ENCODE measurements around the gene IFT122. TPM values are rescaled to one million over a fixed set of nuclear protein-coding genes. Genes with fewer than 3 reads are reported as not detected.

Gene IFT122
- polyA plus RNA-seq, 1 experiment: 27.8 TPM

DNA sequence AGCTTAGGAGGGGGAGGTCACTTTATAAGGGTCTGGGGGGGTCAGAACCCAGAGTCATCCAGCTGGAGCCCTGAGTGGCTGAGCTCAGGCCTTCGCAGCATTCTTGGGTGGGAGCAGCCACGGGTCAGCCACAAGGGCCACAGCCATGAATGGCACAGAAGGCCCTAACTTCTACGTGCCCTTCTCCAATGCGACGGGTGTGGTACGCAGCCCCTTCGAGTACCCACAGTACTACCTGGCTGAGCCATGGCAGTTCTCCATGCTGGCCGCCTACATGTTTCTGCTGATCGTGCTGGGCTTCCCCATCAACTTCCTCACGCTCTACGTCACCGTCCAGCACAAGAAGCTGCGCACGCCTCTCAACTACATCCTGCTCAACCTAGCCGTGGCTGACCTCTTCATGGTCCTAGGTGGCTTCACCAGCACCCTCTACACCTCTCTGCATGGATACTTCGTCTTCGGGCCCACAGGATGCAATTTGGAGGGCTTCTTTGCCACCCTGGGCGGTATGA, 88.6 kb downstream of the IFT122 start, which contains the start of gene RHO:
TSS of gene RHO (plus strand) at position 51 of the 512 bp plus-strand sequence. CDS start at position 146, 95 bp downstream.
- Histone ChIP-seq H3K36me3 (ENCODE audit: control insufficient read depth, insufficient read depth, low read length) (no peaks in the 10 kb centered on the region), H3K27me3 (ENCODE audit: control insufficient read depth, insufficient read depth, low read length) (no peaks in the 10 kb centered on the region), H3K4me3 (ENCODE audit: low read depth, low read length) (no peak within 1 kb of the TSS)
- CTCF ChIA-PET: interaction anchor here (1.1 kb wide), 2 partner anchors 17 to 20 kb away, joined by 3 read pairs; no protein-coding TSS in a partner anchor
- TF ChIP-seq, protein P1, sequence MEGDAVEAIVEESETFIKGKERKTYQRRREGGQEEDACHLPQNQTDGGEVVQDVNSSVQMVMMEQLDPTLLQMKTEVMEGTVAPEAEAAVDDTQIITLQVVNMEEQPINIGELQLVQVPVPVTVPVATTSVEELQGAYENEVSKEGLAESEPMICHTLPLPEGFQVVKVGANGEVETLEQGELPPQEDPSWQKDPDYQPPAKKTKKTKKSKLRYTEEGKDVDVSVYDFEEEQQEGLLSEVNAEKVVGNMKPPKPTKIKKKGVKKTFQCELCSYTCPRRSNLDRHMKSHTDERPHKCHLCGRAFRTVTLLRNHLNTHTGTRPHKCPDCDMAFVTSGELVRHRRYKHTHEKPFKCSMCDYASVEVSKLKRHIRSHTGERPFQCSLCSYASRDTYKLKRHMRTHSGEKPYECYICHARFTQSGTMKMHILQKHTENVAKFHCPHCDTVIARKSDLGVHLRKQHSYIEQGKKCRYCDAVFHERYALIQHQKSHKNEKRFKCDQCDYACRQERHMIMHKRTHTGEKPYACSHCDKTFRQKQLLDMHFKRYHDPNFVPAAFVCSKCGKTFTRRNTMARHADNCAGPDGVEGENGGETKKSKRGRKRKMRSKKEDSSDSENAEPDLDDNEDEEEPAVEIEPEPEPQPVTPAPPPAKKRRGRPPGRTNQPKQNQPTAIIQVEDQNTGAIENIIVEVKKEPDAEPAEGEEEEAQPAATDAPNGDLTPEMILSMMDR (IDR thresholded peaks at IDR 0.05; ENCODE audit: insufficient read depth, low read depth, low read length): no peak
- DNase-seq (ENCODE audit: low read depth): no peak
- POLR2A ChIA-PET: no interaction called here

DNA sequence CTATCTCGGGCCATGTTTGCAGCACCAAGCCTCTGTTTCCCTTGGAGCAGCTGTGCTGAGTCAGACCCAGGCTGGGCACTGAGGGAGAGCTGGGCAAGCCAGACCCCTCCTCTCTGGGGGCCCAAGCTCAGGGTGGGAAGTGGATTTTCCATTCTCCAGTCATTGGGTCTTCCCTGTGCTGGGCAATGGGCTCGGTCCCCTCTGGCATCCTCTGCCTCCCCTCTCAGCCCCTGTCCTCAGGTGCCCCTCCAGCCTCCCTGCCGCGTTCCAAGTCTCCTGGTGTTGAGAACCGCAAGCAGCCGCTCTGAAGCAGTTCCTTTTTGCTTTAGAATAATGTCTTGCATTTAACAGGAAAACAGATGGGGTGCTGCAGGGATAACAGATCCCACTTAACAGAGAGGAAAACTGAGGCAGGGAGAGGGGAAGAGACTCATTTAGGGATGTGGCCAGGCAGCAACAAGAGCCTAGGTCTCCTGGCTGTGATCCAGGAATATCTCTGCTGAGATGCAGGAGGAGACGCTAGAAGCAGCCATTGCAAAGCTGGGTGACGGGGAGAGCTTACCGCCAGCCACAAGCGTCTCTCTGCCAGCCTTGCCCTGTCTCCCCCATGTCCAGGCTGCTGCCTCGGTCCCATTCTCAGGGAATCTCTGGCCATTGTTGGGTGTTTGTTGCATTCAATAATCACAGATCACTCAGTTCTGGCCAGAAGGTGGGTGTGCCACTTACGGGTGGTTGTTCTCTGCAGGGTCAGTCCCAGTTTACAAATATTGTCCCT, 89.6 kb downstream of the IFT122 start:
- Histone ChIP-seq H3K27me3 (ENCODE audit: control insufficient read depth, insufficient read depth, low read length) (no peaks in the 10 kb centered on the region), H3K36me3 (ENCODE audit: control insufficient read depth, insufficient read depth, low read length) (no peaks in the 10 kb centered on the region), H3K4me3 (ENCODE audit: low read depth, low read length) (no peak overlapping the region)
- DNase-seq (ENCODE audit: low read depth): no peak
- TF ChIP-seq, protein P1 (IDR thresholded peaks at IDR 0.05; ENCODE audit: insufficient read depth, low read depth, low read length): no peak
- ChIA-PET CTCF (interaction anchor here (0.8 kb wide), 1 partner anchor 296 kb away, joined by 3 read pairs; no protein-coding TSS in a partner anchor), POLR2A (no interaction called here)

DNA sequence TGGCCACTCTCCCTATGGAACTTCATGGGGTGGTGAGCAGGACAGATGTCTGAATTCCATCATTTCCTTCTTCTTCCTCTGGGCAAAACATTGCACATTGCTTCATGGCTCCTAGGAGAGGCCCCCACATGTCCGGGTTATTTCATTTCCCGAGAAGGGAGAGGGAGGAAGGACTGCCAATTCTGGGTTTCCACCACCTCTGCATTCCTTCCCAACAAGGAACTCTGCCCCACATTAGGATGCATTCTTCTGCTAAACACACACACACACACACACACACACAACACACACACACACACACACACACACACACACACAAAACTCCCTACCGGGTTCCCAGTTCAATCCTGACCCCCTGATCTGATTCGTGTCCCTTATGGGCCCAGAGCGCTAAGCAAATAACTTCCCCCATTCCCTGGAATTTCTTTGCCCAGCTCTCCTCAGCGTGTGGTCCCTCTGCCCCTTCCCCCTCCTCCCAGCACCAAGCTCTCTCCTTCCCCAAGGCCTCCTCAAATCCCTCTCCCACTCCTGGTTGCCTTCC, 90.3 kb downstream of the IFT122 start:
- no peaks in the 10 kb centered on the region for H3K36me3 ChIP-seq (ENCODE audit: control insufficient read depth, insufficient read depth, low read length)
- DNase-seq (ENCODE audit: low read depth): no peak
- CTCF ChIA-PET: interaction anchor here (0.8 kb wide), 1 partner anchor 295 kb away, joined by 3 read pairs; no protein-coding TSS in a partner anchor

DNA sequence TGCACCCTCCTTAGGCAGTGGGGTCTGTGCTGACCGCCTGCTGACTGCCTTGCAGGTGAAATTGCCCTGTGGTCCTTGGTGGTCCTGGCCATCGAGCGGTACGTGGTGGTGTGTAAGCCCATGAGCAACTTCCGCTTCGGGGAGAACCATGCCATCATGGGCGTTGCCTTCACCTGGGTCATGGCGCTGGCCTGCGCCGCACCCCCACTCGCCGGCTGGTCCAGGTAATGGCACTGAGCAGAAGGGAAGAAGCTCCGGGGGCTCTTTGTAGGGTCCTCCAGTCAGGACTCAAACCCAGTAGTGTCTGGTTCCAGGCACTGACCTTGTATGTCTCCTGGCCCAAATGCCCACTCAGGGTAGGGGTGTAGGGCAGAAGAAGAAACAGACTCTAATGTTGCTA, 90.8 kb downstream of the IFT122 start:
- POLR2A ChIA-PET: no interaction called here

More for the DNA sequence above, 90.3 kb downstream of the IFT122 start:
- Histone ChIP-seq H3K27me3 (ENCODE audit: control insufficient read depth, insufficient read depth, low read length) (no peaks in the 10 kb centered on the region), H3K4me3 (ENCODE audit: low read depth, low read length) (no peak overlapping the region)
- POLR2A ChIA-PET: no interaction called here
- TF ChIP-seq, protein P1 (IDR thresholded peaks at IDR 0.05; ENCODE audit: insufficient read depth, low read depth, low read length): no peak

DNA sequence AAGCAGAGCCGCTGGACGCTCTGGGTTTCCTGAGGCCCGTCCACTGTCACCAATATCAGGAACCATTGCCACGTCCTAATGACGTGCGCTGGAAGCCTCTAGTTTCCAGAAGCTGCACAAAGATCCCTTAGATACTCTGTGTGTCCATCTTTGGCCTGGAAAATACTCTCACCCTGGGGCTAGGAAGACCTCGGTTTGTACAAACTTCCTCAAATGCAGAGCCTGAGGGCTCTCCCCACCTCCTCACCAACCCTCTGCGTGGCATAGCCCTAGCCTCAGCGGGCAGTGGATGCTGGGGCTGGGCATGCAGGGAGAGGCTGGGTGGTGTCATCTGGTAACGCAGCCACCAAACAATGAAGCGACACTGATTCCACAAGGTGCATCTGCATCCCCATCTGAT, 91.7 kb downstream of the IFT122 start:
- CTCF ChIA-PET: no interaction called here

More for the DNA sequence above, 90.8 kb downstream of the IFT122 start:
- Histone ChIP-seq H3K36me3 (ENCODE audit: control insufficient read depth, insufficient read depth, low read length) (no peaks in the 10 kb centered on the region), H3K4me3 (ENCODE audit: low read depth, low read length) (no peak overlapping the region), H3K27me3 (ENCODE audit: control insufficient read depth, insufficient read depth, low read length) (no peaks in the 10 kb centered on the region)
- no peak for DNase-seq (ENCODE audit: low read depth)
- TF ChIP-seq, protein P1 (IDR thresholded peaks at IDR 0.05; ENCODE audit: insufficient read depth, low read depth, low read length): no peak
- CTCF ChIA-PET: interaction anchor here (0.8 kb wide), 1 partner anchor 295 kb away, joined by 3 read pairs; no protein-coding TSS in a partner anchor

More for the DNA sequence above, 91.7 kb downstream of the IFT122 start:
- TF ChIP-seq, protein P1 (IDR thresholded peaks at IDR 0.05; ENCODE audit: insufficient read depth, low read depth, low read length): no peak
- Histone ChIP-seq H3K36me3 (ENCODE audit: control insufficient read depth, insufficient read depth, low read length) (no peaks in the 10 kb centered on the region), H3K27me3 (ENCODE audit: control insufficient read depth, insufficient read depth, low read length) (no peaks in the 10 kb centered on the region), H3K4me3 (ENCODE audit: low read depth, low read length) (no peak overlapping the region)
- POLR2A ChIA-PET: no interaction called here
- DNase-seq (ENCODE audit: low read depth): no peak
